Measurements from ENCODE around the gene PI4KA.

DNA sequence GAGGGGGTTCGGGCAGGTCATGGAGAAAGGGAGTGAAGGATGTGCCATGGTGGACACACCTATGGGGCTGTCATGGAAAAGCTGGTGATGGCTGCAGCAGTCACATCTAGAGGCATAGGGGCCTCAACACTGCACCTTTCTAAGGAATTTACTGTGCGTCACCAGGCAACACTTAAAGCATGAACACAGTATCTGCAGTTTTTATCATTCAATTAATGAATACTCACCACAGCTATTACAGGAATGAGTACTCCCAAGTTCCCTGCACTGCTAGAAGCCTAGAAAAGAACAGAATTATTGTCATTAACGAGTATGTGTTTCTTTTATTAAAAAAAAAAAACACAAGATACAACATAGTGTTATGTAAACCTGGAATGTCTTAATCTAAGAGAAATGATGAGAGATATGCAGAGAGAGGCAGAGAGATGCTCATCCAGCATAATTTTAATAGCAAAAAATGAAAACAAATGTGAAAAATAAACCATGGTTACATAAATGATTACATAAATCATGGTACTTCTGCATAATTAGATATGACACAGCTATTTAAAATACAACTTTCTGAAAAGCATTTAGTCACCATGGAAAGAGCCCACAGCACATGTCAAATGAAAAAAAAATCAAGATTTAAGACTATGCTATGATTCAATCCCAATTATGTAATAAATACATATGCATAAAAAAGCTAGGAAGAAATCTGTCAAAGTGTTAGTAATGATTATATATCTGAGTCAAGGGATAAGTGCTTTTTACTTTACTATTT lies 65.5 kb downstream of the PI4KA start:
- TF ChIP-seq TAF1 (IDR thresholded peaks at IDR 0.05; ENCODE audit: borderline replicate concordance, low read depth, low read length) (no peak), POLR2AphosphoS5 (IDR thresholded peaks at IDR 0.05; ENCODE audit: low read depth, low read length) (no peak), POLR2A (IDR thresholded peaks at IDR 0.05; ENCODE audit: low read depth, low read length) (no peak)

All from GM12892 (cell line).